Neuronal stem cell (in vitro differentiated cells): ENCODE measurements around the gene SLC13A2.

Experiments
- DNase-seq: peaks from one replicate; pipeline ENCODE4 v3.0.0-alpha.2; 2013; ENCODE audit warnings: low spot score
- H2AFZ ChIP-seq: one replicate; pipeline ENCODE4 v1.6.1; 2013; ENCODE audit warnings: mild to moderate bottlenecking, low read length, inconsistent platforms
- H2AK5ac ChIP-seq: 2 replicates; pipeline ENCODE4 v1.6.1; 2013; ENCODE audit warnings: low read depth, mild to moderate bottlenecking, inconsistent platforms, low read length, moderate library complexity, mixed read lengths
- H2BK120ac ChIP-seq: 2 replicates; pipeline ENCODE4 v1.6.1; 2013; ENCODE audit warnings: low read depth, mild to moderate bottlenecking, inconsistent platforms, low read length, moderate library complexity, mixed read lengths
- H2BK12ac ChIP-seq: one replicate; pipeline ENCODE4 v1.6.1; 2013; ENCODE audit warnings: low read length, inconsistent platforms
- H2BK15ac ChIP-seq: 2 replicates; pipeline ENCODE4 v1.6.1; 2013; ENCODE audit warnings: mild to moderate bottlenecking, low read length, inconsistent platforms, mixed read lengths
- H2BK5ac ChIP-seq: one replicate; pipeline ENCODE4 v1.6.1; 2013; ENCODE audit warnings: inconsistent platforms, mild to moderate bottlenecking, low read length, moderate library complexity
- H3K14ac ChIP-seq: one replicate; pipeline ENCODE4 v1.6.1; 2013; ENCODE audit warnings: low read length, inconsistent platforms
- H3K18ac ChIP-seq: 2 replicates; pipeline ENCODE4 v1.6.1; 2013; ENCODE audit warnings: low read length, inconsistent platforms
- H3K23ac ChIP-seq: 2 replicates; pipeline ENCODE4 v1.6.1; 2013; ENCODE audit warnings: low read depth, mild to moderate bottlenecking, mixed read lengths, low read length, inconsistent platforms; ENCODE audit not compliant: poor library complexity
- H3K27ac ChIP-seq: replicated peaks from 3 replicates; pipeline ENCODE4 v1.5.1; 2013; ENCODE audit warnings: low read length, inconsistent platforms
- H3K27me3 ChIP-seq, 3 experiments: 2 replicates each; pipeline ENCODE4 v1.6.1; 2013; ENCODE audit warnings: low read length in 3 of 3, mild to moderate bottlenecking in 2 of 3, inconsistent platforms in 1 of 3, low read depth in 1 of 3, mixed read lengths in 1 of 3, moderate library complexity in 1 of 3; ENCODE audit not compliant: control insufficient read depth in 3 of 3, insufficient read depth in 3 of 3
- H3K36me3 ChIP-seq, 2 donors: replicated peaks in 1 of 2; 2 replicates each; pipeline ENCODE4 v1.6.1; 2013; ENCODE audit warnings: low read length in 2 of 2; ENCODE audit not compliant: control insufficient read depth in 2 of 2, insufficient read depth in 2 of 2
- H3K4ac ChIP-seq: 2 replicates; pipeline ENCODE4 v1.6.1; 2013; ENCODE audit warnings: inconsistent platforms, mild to moderate bottlenecking, low read length, moderate library complexity
- H3K4me1 ChIP-seq, 2 donors: 1 replicate in 1 of 2; 2 replicates in 1 of 2; pipeline ENCODE4 v1.6.1; 2013; ENCODE audit warnings: low read length in 2 of 2, low read depth in 1 of 2; ENCODE audit not compliant: control insufficient read depth in 2 of 2, insufficient read depth in 1 of 2
- H3K4me2 ChIP-seq: one replicate; pipeline ENCODE4 v1.6.1; 2013; ENCODE audit warnings: mild to moderate bottlenecking, low read length, inconsistent platforms; ENCODE audit not compliant: insufficient read depth, poor library complexity, severe bottlenecking
- H3K4me3 ChIP-seq, 2 donors: 2 replicates each; pipeline ENCODE4 v1.5.1; 2013; ENCODE audit warnings: low read length in 2 of 2, mild to moderate bottlenecking in 2 of 2, inconsistent platforms in 1 of 2, moderate library complexity in 1 of 2
- H3K79me1 ChIP-seq: one replicate; pipeline ENCODE4 v1.6.1; 2013; ENCODE audit warnings: low read depth, mild to moderate bottlenecking, inconsistent platforms, low read length, moderate library complexity
- H3K9ac ChIP-seq: one replicate; pipeline ENCODE4 v1.6.1; 2013; ENCODE audit warnings: mild to moderate bottlenecking, low read depth, low read length, inconsistent platforms; ENCODE audit not compliant: poor library complexity
- H3K9me3 ChIP-seq, 2 donors: replicated peaks in 1 of 2; 2 replicates each; pipeline versions ENCODE3 to v1.6.1; 2013; ENCODE audit warnings: low read length in 2 of 2, mild to moderate bottlenecking in 2 of 2, inconsistent platforms in 1 of 2, low read depth in 1 of 2, mixed read lengths in 1 of 2, moderate library complexity in 1 of 2; ENCODE audit not compliant: control insufficient read depth in 2 of 2, insufficient read depth in 1 of 2
- H4K8ac ChIP-seq: one replicate; pipeline ENCODE4 v1.6.1; 2013; ENCODE audit warnings: low read depth, mild to moderate bottlenecking, inconsistent platforms, low read length, moderate library complexity
- H4K91ac ChIP-seq: one replicate; pipeline ENCODE4 v1.6.1; 2013; ENCODE audit warnings: low read length, low read depth, mild to moderate bottlenecking, inconsistent platforms; ENCODE audit not compliant: poor library complexity
- WGBS, 2 donors: extraction: QIAGEN DNeasy Blood & Tissue Kit; methylation state at CpG; one replicate each; pipeline ENCODE4 v1.1.7; 2013; ENCODE audit warnings: missing lambda C conversion rate in 2 of 2, mixed read lengths in 1 of 2; ENCODE audit not compliant: insufficient read length in 2 of 2, insufficient replicate concordance in 1 of 2; ENCODE audit errors: extremely low coverage in 2 of 2; 5-methylcytosine and 5-hydroxymethylcytosine counted together

SLC13A2 gene

DNA sequence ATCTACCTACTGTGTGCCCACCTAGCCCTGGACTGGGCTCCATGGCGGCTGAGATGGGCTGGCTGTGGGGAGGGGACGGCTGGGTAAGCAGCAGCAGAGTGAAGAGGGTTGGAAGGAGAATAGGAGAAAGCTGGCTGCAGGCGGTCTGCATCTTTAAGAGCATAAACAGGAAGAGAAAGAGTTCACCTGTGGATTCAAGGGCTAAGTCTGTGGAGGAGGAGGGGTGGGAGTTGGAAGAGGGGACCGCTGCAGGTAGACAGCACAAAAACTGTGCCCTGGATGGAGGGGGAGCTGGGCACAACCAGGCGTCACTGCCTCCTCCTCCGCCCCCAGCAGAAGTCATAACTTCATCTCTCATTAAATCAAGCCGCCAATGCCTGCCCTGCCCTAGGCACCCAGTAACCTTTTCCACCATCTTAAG is 677 bp downstream of the SLC13A2 start:
- Histone ChIP-seq H2BK15ac (no peak overlapping the region), H3K4me3 (no peak overlapping the region), H3K4me2 (no peak overlapping the region), H3K4me1 (peaks cover 0 to 1% of the 10 kb centered on the region in 2 donors), H3K36me3 (no peaks in the 10 kb centered on the region), H2BK120ac (no peak overlapping the region), H3K18ac (no peak overlapping the region), H3K9me3 (no peaks in the 10 kb centered on the region), H3K9ac (no peak overlapping the region), H3K14ac (no peak overlapping the region), H3K4ac (no peak overlapping the region), H2AFZ (no peak overlapping the region), H2AK5ac (no peak overlapping the region), H3K27ac (no peak overlapping the region), H2BK12ac (no peak overlapping the region), H3K27me3 (peaks cover 0 to 38% (median 1%) of the 10 kb centered on the region in 3 experiments), H4K91ac (no peak overlapping the region), H4K8ac (no peak overlapping the region), H3K79me1 (no peaks in the 10 kb centered on the region), H3K23ac (no peak overlapping the region), H2BK5ac (no peak overlapping the region)
- no CpG with 5 or more reads among the region's 7 CpGs for WGBS, 2 donors
- DNase-seq: no peak

DNA sequence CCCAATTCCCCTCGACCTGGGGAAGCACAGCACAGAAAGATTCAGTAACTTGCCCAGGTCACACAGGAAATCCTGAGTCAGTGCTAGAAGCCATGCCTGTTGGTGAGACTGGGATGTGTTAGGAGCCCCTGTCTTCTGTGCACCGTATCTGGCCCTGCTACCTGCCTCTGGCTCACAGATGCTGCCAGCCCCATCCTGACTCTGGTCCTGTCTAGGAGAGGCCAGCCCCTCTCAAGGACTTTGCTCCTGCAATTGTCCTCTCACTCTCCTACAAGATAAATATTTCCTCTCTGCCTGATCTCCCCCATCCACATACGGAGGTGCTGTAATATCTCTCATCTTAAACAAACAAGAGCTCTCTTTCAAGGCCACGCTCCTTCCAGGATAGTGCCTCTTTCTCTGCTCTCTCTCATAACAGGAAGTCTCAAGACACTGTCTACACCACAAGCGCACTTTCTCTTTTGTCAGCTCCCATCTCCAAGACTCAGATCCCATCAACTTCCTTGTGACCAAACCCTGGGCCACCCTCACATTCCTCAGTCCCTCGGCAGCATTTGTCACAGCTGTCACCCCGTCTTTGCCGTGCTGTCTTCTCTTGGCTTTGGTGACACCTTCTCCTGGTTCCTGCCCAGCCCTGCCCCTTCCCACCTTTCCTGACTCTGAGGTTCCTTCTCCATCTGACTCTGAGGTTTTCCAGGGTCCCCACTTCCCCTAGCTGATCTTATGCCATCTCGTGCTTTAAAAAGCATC is 1.9 kb downstream of the SLC13A2 start:
- WGBS, 2 donors: no CpG with 5 or more reads among the region's 9 CpGs
- Histone ChIP-seq H3K4me1 (no peaks in the 10 kb centered on the region), H2BK120ac (no peak overlapping the region), H3K14ac (no peak overlapping the region), H2BK15ac (no peak overlapping the region), H4K8ac (no peak overlapping the region), H3K27ac (no peak overlapping the region), H3K4me3 (no peak overlapping the region), H3K9me3 (no peaks in the 10 kb centered on the region), H3K18ac (no peak overlapping the region), H3K23ac (no peak overlapping the region), H3K4me2 (no peak overlapping the region), H3K4ac (no peak overlapping the region), H4K91ac (no peak overlapping the region), H2BK5ac (no peak overlapping the region), H3K27me3 (peaks cover 0 to 32% (median 1%) of the 10 kb centered on the region in 3 experiments), H2AK5ac (no peak overlapping the region), H2AFZ (no peak overlapping the region), H2BK12ac (no peak overlapping the region), H3K9ac (no peak overlapping the region), H3K79me1 (no peaks in the 10 kb centered on the region), H3K36me3 (no peaks in the 10 kb centered on the region)
- no peak for DNase-seq

DNA sequence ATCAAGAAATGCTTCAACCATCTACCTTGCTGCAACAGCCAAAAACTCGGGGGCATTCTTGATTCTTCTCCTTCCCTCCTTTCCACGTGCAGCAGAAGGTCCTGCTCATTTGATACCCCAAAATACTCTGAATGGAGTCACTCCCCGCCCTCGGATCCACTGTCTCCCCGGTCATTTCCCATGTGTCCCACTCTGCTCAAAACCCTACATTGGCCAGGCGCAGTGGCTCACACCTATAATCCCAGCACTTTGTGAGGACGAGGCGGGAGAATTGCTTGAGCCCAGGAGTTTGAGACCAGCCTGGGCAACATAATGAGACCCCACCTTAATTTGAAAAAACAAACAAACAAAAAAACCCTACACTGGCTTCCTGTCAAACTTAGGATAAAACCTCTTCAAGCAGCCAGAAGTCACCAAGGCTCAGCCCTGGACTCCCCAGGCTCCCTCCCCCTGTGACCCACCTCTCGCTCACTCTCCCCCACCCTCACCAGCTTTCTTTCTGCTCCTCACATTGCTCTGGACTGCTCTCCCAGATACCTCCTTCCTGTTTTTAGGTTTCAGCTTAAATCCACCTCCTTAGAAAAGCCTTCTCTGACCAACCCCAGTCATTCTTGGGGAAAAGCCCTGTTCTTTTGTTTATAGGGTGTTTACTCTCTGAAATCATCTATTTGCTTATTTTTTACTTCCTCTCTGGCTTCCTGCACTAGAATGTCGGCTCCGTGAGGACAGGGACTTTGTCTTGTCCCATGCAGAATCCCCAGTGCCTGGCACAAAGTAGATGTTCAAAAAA is 2.8 kb downstream of the SLC13A2 start:
- Histone ChIP-seq H3K79me1 (no peaks in the 10 kb centered on the region), H2BK15ac (no peak overlapping the region), H3K27ac (no peak overlapping the region), H3K27me3 (peaks cover 0 to 40% (median 1%) of the 10 kb centered on the region in 3 experiments), H2AFZ (no peak overlapping the region), H4K8ac (no peak overlapping the region), H3K4me3 (no peak overlapping the region), H3K4ac (no peak overlapping the region), H3K4me2 (no peak overlapping the region), H3K4me1 (no peaks in the 10 kb centered on the region), H2AK5ac (no peak overlapping the region), H3K36me3 (no peaks in the 10 kb centered on the region), H4K91ac (no peak overlapping the region), H2BK5ac (no peak overlapping the region), H2BK120ac (no peak overlapping the region), H3K9me3 (no peaks in the 10 kb centered on the region), H3K23ac (no peak overlapping the region), H3K18ac (no peak overlapping the region), H3K9ac (no peak overlapping the region), H2BK12ac (no peak overlapping the region), H3K14ac (no peak overlapping the region)
- no CpG with 5 or more reads among the region's 11 CpGs for WGBS, 2 donors
- no peak for DNase-seq

- Histone ChIP-seq H2BK12ac (no peak overlapping the region), H3K36me3 (no peaks in the 10 kb centered on the region), H3K27ac (no peak overlapping the region), H2BK120ac (no peak overlapping the region), H4K91ac (no peak overlapping the region), H3K4me1 (no peaks in the 10 kb centered on the region), H2BK15ac (no peak overlapping the region), H3K4me3 (no peak overlapping the region), H3K9me3 (no peaks in the 10 kb centered on the region), H4K8ac (no peak overlapping the region), H3K18ac (no peak overlapping the region), H3K27me3 (peaks cover 0 to 43% (median 1%) of the 10 kb centered on the region in 3 experiments), H3K4me2 (no peak overlapping the region), H3K79me1 (no peaks in the 10 kb centered on the region), H3K23ac (no peak overlapping the region), H3K4ac (no peak overlapping the region), H2AFZ (no peak overlapping the region), H3K14ac (no peak overlapping the region), H2AK5ac (no peak overlapping the region), H2BK5ac (no peak overlapping the region), H3K9ac (no peak overlapping the region)
- no peak for DNase-seq
- no CpG with 5 or more reads among the region's 7 CpGs for WGBS, 2 donors
These were observed 4.5 kb downstream of the SLC13A2 start for GRCh38 chr17:28477928-28478327.
